H9 (cell line): Measurements from ENCODE around the gene IQSEC2. TPM values are rescaled to one million over a fixed set of nuclear protein-coding genes. Genes with fewer than 3 reads are reported as not detected.

Experiments used
- DNase-seq: peaks from one replicate; pipeline ENCODE4 v3.0.0-alpha.2; 2017
- H2AFZ ChIP-seq: one replicate; pipeline ENCODE4 v1.6.1; 2013; ENCODE audit warnings: mild to moderate bottlenecking, low read length, control low read depth, moderate library complexity
- H2AK5ac ChIP-seq: 2 replicates; pipeline ENCODE4 v1.6.1; 2013; ENCODE audit warnings: low read length, control low read depth, mixed read lengths; ENCODE audit not compliant: insufficient read length
- H2BK120ac ChIP-seq: one replicate; pipeline ENCODE4 v1.6.1; 2013; ENCODE audit warnings: low read depth, mild to moderate bottlenecking, low read length, control low read depth, inconsistent platforms; ENCODE audit not compliant: poor library complexity, severe bottlenecking
- H2BK12ac ChIP-seq: 2 replicates; pipeline ENCODE4 v1.6.1; 2013; ENCODE audit warnings: low read length, control low read depth, mixed read lengths, low read depth; ENCODE audit not compliant: insufficient read length
- H2BK15ac ChIP-seq: 2 replicates; pipeline ENCODE4 v1.6.1; 2013; ENCODE audit warnings: low read depth, low read length, control low read depth
- H2BK20ac ChIP-seq: one replicate; pipeline ENCODE4 v1.6.1; 2013; ENCODE audit warnings: low read depth, mild to moderate bottlenecking, low read length, control low read depth, inconsistent platforms; ENCODE audit not compliant: poor library complexity, severe bottlenecking
- H2BK5ac ChIP-seq: 2 replicates; pipeline ENCODE4 v1.6.1; 2013; ENCODE audit warnings: low read length, control low read depth, mixed read lengths; ENCODE audit not compliant: insufficient read length
- H3K14ac ChIP-seq: 2 replicates; pipeline ENCODE4 v1.6.1; 2013; ENCODE audit warnings: low read length, control low read depth; ENCODE audit not compliant: insufficient read depth
- H3K18ac ChIP-seq: 2 replicates; pipeline ENCODE4 v1.6.1; 2013; ENCODE audit warnings: low read depth, mild to moderate bottlenecking, mixed read lengths, low read length, control low read depth; ENCODE audit not compliant: insufficient read length
- H3K23ac ChIP-seq: 2 replicates; pipeline ENCODE4 v1.6.1; 2013; ENCODE audit warnings: low read length, control low read depth, mixed read lengths, low read depth; ENCODE audit not compliant: insufficient read length
- H3K23me2 ChIP-seq: 2 replicates; pipeline ENCODE4 v1.6.1; 2013; ENCODE audit warnings: low read depth, mild to moderate bottlenecking, mixed read lengths, low read length, control low read depth; ENCODE audit not compliant: insufficient read length, poor library complexity, severe bottlenecking
- H3K27ac ChIP-seq: 2 replicates; pipeline ENCODE4 v1.5.1; 2013; ENCODE audit warnings: low read length, control low read depth, mixed read lengths, low read depth; ENCODE audit not compliant: insufficient read length
- H3K27me3 ChIP-seq: 2 replicates; pipeline ENCODE4 v1.6.1; 2013; ENCODE audit warnings: low read length, control low read depth, inconsistent platforms; ENCODE audit not compliant: insufficient read depth
- H3K4ac ChIP-seq: 2 replicates; pipeline ENCODE4 v1.6.1; 2013; ENCODE audit warnings: low read depth, mild to moderate bottlenecking, control low read depth, inconsistent platforms, low read length, moderate library complexity
- H3K4me1 ChIP-seq: 2 replicates; pipeline ENCODE4 v1.6.1; 2013; ENCODE audit warnings: low read length, control low read depth, inconsistent platforms; ENCODE audit not compliant: insufficient read depth
- H3K4me2 ChIP-seq: 2 replicates; pipeline ENCODE4 v1.6.1; 2013; ENCODE audit warnings: low read length, control low read depth, mixed read lengths; ENCODE audit not compliant: insufficient read length, insufficient read depth
- H3K56ac ChIP-seq: 2 replicates; pipeline ENCODE4 v1.6.1; 2013; ENCODE audit warnings: low read depth, mild to moderate bottlenecking, mixed read lengths, low read length, control low read depth; ENCODE audit not compliant: insufficient read length
- H3K79me1 ChIP-seq: 2 replicates; pipeline ENCODE4 v1.6.1; 2013; ENCODE audit warnings: low read depth, mild to moderate bottlenecking, moderate library complexity, low read length, control low read depth, inconsistent platforms; ENCODE audit not compliant: insufficient read depth, poor library complexity, severe bottlenecking
- H3K79me2 ChIP-seq: 2 replicates; pipeline ENCODE4 v1.6.1; 2013; ENCODE audit warnings: low read length, control low read depth, inconsistent platforms; ENCODE audit not compliant: insufficient read depth
- H3K9ac ChIP-seq: 2 replicates; pipeline ENCODE4 v1.6.1; 2013; ENCODE audit warnings: low read length, control low read depth, mixed read lengths; ENCODE audit not compliant: insufficient read length; ENCODE audit errors: extremely low read depth
- H3K9me3 ChIP-seq: one replicate; pipeline ENCODE4 v1.6.1; 2013; ENCODE audit warnings: low read depth, low read length, inconsistent platforms; ENCODE audit not compliant: control insufficient read depth
- H3T11ph ChIP-seq: one replicate; pipeline ENCODE4 v1.6.1; 2013; ENCODE audit warnings: mild to moderate bottlenecking, low read length, control low read depth, inconsistent platforms
- H4K20me1 ChIP-seq: one replicate; pipeline ENCODE4 v1.6.1; 2013; ENCODE audit not compliant: control insufficient read depth, insufficient read length, insufficient read depth
- H4K5ac ChIP-seq: 2 replicates; pipeline ENCODE4 v1.6.1; 2013; ENCODE audit warnings: low read depth, mild to moderate bottlenecking, mixed read lengths, low read length, control low read depth; ENCODE audit not compliant: insufficient read length
- H4K8ac ChIP-seq: replicated peaks from 2 replicates; pipeline ENCODE4 v1.6.1; 2013; ENCODE audit warnings: low read length, control low read depth, mixed read lengths, low read depth; ENCODE audit not compliant: insufficient read length
- H4K91ac ChIP-seq: 2 replicates; pipeline ENCODE4 v1.6.1; 2013; ENCODE audit warnings: low read depth, mild to moderate bottlenecking, moderate library complexity, mixed read lengths, low read length, control low read depth; ENCODE audit not compliant: insufficient read length
- H3K27ac Mint-ChIP-seq, 3 experiments: 2 replicates in 2 of 3; 3 replicates in 1 of 3; pipeline ENCODE4 v1.8.0; 2020 to 2021; ENCODE audit warnings: mixed read lengths in 3 of 3, mild to moderate bottlenecking in 1 of 3, moderate library complexity in 1 of 3
- H3K27me3 Mint-ChIP-seq: 2 replicates; pipeline ENCODE4 v1.8.0; 2021; ENCODE audit warnings: low read depth, mild to moderate bottlenecking, moderate library complexity, mixed read lengths
- H3K36me3 Mint-ChIP-seq, 3 experiments: 2 replicates in 2 of 3; 3 replicates in 1 of 3; pipeline ENCODE4 v1.8.0; 2020 to 2021; ENCODE audit warnings: low read depth in 3 of 3, mixed read lengths in 3 of 3; ENCODE audit not compliant: insufficient read depth in 1 of 3
- H3K4me1 Mint-ChIP-seq, 2 experiments: 2 replicates each; pipeline ENCODE4 v1.8.0; 2020; ENCODE audit warnings: mixed read lengths in 2 of 2
- H3K4me3 Mint-ChIP-seq, 2 experiments: 2 replicates in 1 of 2; 3 replicates in 1 of 2; pipeline ENCODE4 v1.8.0; 2020 to 2021; ENCODE audit warnings: mild to moderate bottlenecking in 2 of 2, mixed read lengths in 2 of 2, moderate library complexity in 1 of 2
- H3K9me3 Mint-ChIP-seq, 2 experiments: 2 replicates in 1 of 2; 3 replicates in 1 of 2; pipeline ENCODE4 v1.8.0; 2020; ENCODE audit warnings: mild to moderate bottlenecking in 2 of 2, mixed read lengths in 2 of 2, moderate library complexity in 1 of 2
- CTCF ChIP-seq: fragments of 200-600 bp; sonication (generic); conservative IDR thresholded peaks from 3 replicates; pipeline ENCODE4 v1.8.0; 2021; ENCODE audit warnings: antibody characterized with exemption, mild to moderate bottlenecking
- WGBS: extraction: QIAGEN DNeasy Blood & Tissue Kit; methylation state at CpG from one replicate; pipeline ENCODE4 v1.1.7; 2013; ENCODE audit warnings: missing lambda C conversion rate, low lambda C conversion rate, mixed read lengths; ENCODE audit not compliant: insufficient read length; ENCODE audit errors: extremely low coverage; 5-methylcytosine and 5-hydroxymethylcytosine counted together
- total RNA-seq: library from RNA; stranded (reverse); gene quantifications from 2 replicates; pipeline ENCODE4 v1.2.1, GENCODE V29; 2021

The IQSEC2 gene
- total RNA-seq, 1 experiment from 2014 or later, result 7.0 TPM

- Mint-ChIP-seq H3K27ac (no peak overlapping the region), H3K27me3 (no peaks in the 10 kb centered on the region; the same call in 1 of the 2 replicates), H3K36me3 (peaks cover 6 to 38% (median 25%) of the 10 kb centered on the region in 3 experiments), H3K4me1 (no peaks in the 10 kb centered on the region), H3K9me3 (peaks cover 55 to 75% of the 10 kb centered on the region in 2 experiments), H3K4me3 (no peak overlapping the region)
- no peak overlapping the region for H3K18ac ChIP-seq
- no peaks in the 10 kb centered on the region for H3K79me1 ChIP-seq
- H3K4me2 ChIP-seq, result no peak overlapping the region
- no CpG with 5 or more reads among the region's 6 CpGs for WGBS
- H4K8ac ChIP-seq, result no peak overlapping the region
- H2BK5ac ChIP-seq, result no peak overlapping the region
- no peak overlapping the region for H2BK15ac ChIP-seq
- no peaks in the 10 kb centered on the region for H3K27me3 ChIP-seq
- no peak overlapping the region for H2BK12ac ChIP-seq
- H4K91ac ChIP-seq, result no peak overlapping the region
- H3K4ac ChIP-seq, result no peak overlapping the region
- H3K23me2 ChIP-seq, result no peaks in the 10 kb centered on the region
- H2AFZ ChIP-seq, result no peak overlapping the region
- no peaks in the 10 kb centered on the region for H3K79me2 ChIP-seq
- H3K4me1 ChIP-seq, result no peaks in the 10 kb centered on the region
- no peak overlapping the region for H2AK5ac ChIP-seq
- H3K9ac ChIP-seq, result no peak overlapping the region
- peaks cover 37% of the 10 kb centered on the region for H3K9me3 ChIP-seq
- H3T11ph ChIP-seq, result no peak overlapping the region
- no peaks in the 10 kb centered on the region for H4K20me1 ChIP-seq
- H3K14ac ChIP-seq, result no peak overlapping the region
- DNase-seq, result peak; percentile 46
- H3K27ac ChIP-seq, result no peak overlapping the region
- no peak overlapping the region for H3K56ac ChIP-seq
- peak; percentile 57 for TF ChIP-seq CTCF
- no peak overlapping the region for H2BK20ac ChIP-seq
- H2BK120ac ChIP-seq, result no peak overlapping the region
- H4K5ac ChIP-seq, result no peak overlapping the region
- H3K23ac ChIP-seq, result no peak overlapping the region
These were observed 41.9 kb downstream of the IQSEC2 start for GRCh38 chrX:53239474-53239873.
